Karpas-422 (cell line): ENCODE results near the gene DEAF1. TPM values are rescaled to one million over a fixed set of nuclear protein-coding genes. Genes with fewer than 3 reads are reported as not detected.

Source experiments
- DNase-seq: peaks from one replicate; pipeline ENCODE4 v3.0.0-alpha.2; 2015
- H2AFZ ChIP-seq: fragments of 200-600 bp; sonication (generic); 2 replicates; pipeline ENCODE4 v1.6.1; 2014; ENCODE audit warnings: antibody characterized with exemption, low read length, mixed read lengths
- H3K27ac ChIP-seq: fragments of 200-600 bp; sonication (generic); 2 replicates; pipeline ENCODE4 v1.5.1; 2014; ENCODE audit warnings: mild to moderate bottlenecking, low read length, moderate library complexity
- H3K27me3 ChIP-seq: fragments of 200-600 bp; sonication (generic); 2 replicates; pipeline ENCODE4 v1.6.1; 2014; ENCODE audit warnings: low read length, mixed read lengths
- H3K36me3 ChIP-seq: fragments of 200-600 bp; sonication (generic); 2 replicates; pipeline ENCODE4 v1.6.1; 2014; ENCODE audit warnings: low read length, mixed read lengths; ENCODE audit not compliant: insufficient read depth
- H3K4me1 ChIP-seq: fragments of 200-600 bp; sonication (generic); 2 replicates; pipeline ENCODE4 v1.6.1; 2014; ENCODE audit warnings: mild to moderate bottlenecking, low read length, mixed read lengths
- H3K4me2 ChIP-seq: fragments of 200-600 bp; sonication (generic); 2 replicates; pipeline ENCODE4 v1.6.1; 2014; ENCODE audit warnings: low read length, low read depth, mild to moderate bottlenecking; ENCODE audit not compliant: poor library complexity, severe bottlenecking
- H3K4me3 ChIP-seq: fragments of 200-600 bp; sonication (generic); 2 replicates; pipeline ENCODE4 v1.5.1; 2014; ENCODE audit warnings: mild to moderate bottlenecking, antibody characterized with exemption, low read length, mixed read lengths
- H3K79me2 ChIP-seq: fragments of 200-600 bp; sonication (generic); 2 replicates; pipeline ENCODE4 v1.6.1; 2014; ENCODE audit warnings: mild to moderate bottlenecking, low read length, mixed read lengths
- H3K9ac ChIP-seq: fragments of 200-600 bp; sonication (generic); 2 replicates; pipeline ENCODE4 v1.6.0; 2014; ENCODE audit warnings: low read length
- H3K9me2 ChIP-seq: fragments of 200-600 bp; sonication (generic), shearing (Covaris generic); replicated peaks from 2 replicates; pipeline ENCODE4 v1.6.0; 2014; ENCODE audit warnings: mild to moderate bottlenecking, low read length, moderate library complexity; ENCODE audit not compliant: insufficient read depth
- H3K9me3 ChIP-seq: fragments of 300-700, 200-600 bp; sonication (generic); 2 replicates; pipeline ENCODE4 v1.6.1; 2014; ENCODE audit warnings: low read length, mixed read lengths
- H4K20me1 ChIP-seq: fragments of 200-600 bp; sonication (generic); 2 replicates; pipeline ENCODE4 v1.6.1; 2014; ENCODE audit warnings: mild to moderate bottlenecking, antibody characterized with exemption, low read length, low read depth; ENCODE audit not compliant: insufficient read depth
- total RNA-seq: library from RNA; depleted of rRNA; stranded (reverse); fragments of >200 nt; shearing (Covaris generic); gene quantifications from 2 replicates; pipeline ENCODE4 v1.2.3, GENCODE V29; 2014; ENCODE audit warnings: low replicate concordance

DEAF1 gene
- total RNA-seq, 1 experiment from 2014 or later: 35.9 TPM

- Histone ChIP-seq H3K4me1 (no peaks in the 10 kb centered on the region), H3K27ac (no peak overlapping the region), H3K9me3 (no peaks in the 10 kb centered on the region), H3K9ac (no peak overlapping the region), H3K27me3 (no peaks in the 10 kb centered on the region), H3K4me2 (no peak overlapping the region), H3K4me3 (no peak overlapping the region), H2AFZ (no peak overlapping the region), H3K9me2 (no peaks in the 10 kb centered on the region), H4K20me1 (no peaks in the 10 kb centered on the region), H3K36me3 (no peaks in the 10 kb centered on the region), H3K79me2 (no peaks in the 10 kb centered on the region)
- DNase-seq: no peak
These were observed 67.8 kb downstream of the DEAF1 start for GRCh38 chr11:627308-627576.

- no peak for DNase-seq
- no peak within 1 kb of the TSS for H3K4me2 ChIP-seq
These were observed 68.3 kb downstream of the DEAF1 start, which contains the start of gene SCT for GRCh38 chr11:626475-627307. TSS of gene SCT (minus strand) at chr11:627181. CDS start at chr11:627143, 38 bp downstream.

GRCh38 chr11:625636-626268 is 69.3 kb downstream of the DEAF1 start:
- H2AFZ ChIP-seq: no peak overlapping the region
- no peaks in the 10 kb centered on the region for H3K79me2 ChIP-seq
- H3K27ac ChIP-seq: no peak overlapping the region
- no peak overlapping the region for H3K9ac ChIP-seq
- no peak for DNase-seq
- no peaks in the 10 kb centered on the region for H3K9me3 ChIP-seq
- H3K4me3 ChIP-seq: no peak overlapping the region
- no peaks in the 10 kb centered on the region for H3K4me1 ChIP-seq
- no peaks in the 10 kb centered on the region for H3K27me3 ChIP-seq
- no peaks in the 10 kb centered on the region for H3K36me3 ChIP-seq
- no peaks in the 10 kb centered on the region for H4K20me1 ChIP-seq
- no peaks in the 10 kb centered on the region for H3K9me2 ChIP-seq
- no peak overlapping the region for H3K4me2 ChIP-seq

More at GRCh38 chr11:626475-627307, 68.3 kb downstream of the DEAF1 start, which contains the start of gene SCT:
- no peaks in the 10 kb centered on the region for H3K79me2 ChIP-seq
- H3K36me3 ChIP-seq: no peaks in the 10 kb centered on the region
- no peaks in the 10 kb centered on the region for H3K9me3 ChIP-seq
- H3K27ac ChIP-seq: no peak within 1 kb of the TSS
- no peak within 1 kb of the TSS for H3K9ac ChIP-seq
- no peaks in the 10 kb centered on the region for H3K4me1 ChIP-seq
- no peaks in the 10 kb centered on the region for H3K9me2 ChIP-seq
- H4K20me1 ChIP-seq: no peaks in the 10 kb centered on the region
- H2AFZ ChIP-seq: no peak within 1 kb of the TSS
- no peaks in the 10 kb centered on the region for H3K27me3 ChIP-seq
- H3K4me3 ChIP-seq: no peak within 1 kb of the TSS

GRCh38 chr11:624705-625635 is 70.1 kb downstream of the DEAF1 start, which contains the start of gene CDHR5:
TSS of gene CDHR5 (minus strand) at chr11:624955. CDS start at chr11:624902, 53 bp downstream.
- H3K9ac ChIP-seq: no peak within 1 kb of the TSS
- DNase-seq: no peak
- H3K9me2 ChIP-seq: no peaks in the 10 kb centered on the region
- no peak within 1 kb of the TSS for H2AFZ ChIP-seq
- no peak within 1 kb of the TSS for H3K27ac ChIP-seq
- no peaks in the 10 kb centered on the region for H3K36me3 ChIP-seq
- no peaks in the 10 kb centered on the region for H3K9me3 ChIP-seq
- H3K79me2 ChIP-seq: no peaks in the 10 kb centered on the region
- no peaks in the 10 kb centered on the region for H4K20me1 ChIP-seq
- no peak within 1 kb of the TSS for H3K4me2 ChIP-seq
- H3K4me3 ChIP-seq: no peak within 1 kb of the TSS
- H3K4me1 ChIP-seq: no peaks in the 10 kb centered on the region
- H3K27me3 ChIP-seq: no peaks in the 10 kb centered on the region

GRCh38 chr11:623999-624704 is 70.9 kb downstream of the DEAF1 start:
- no peaks in the 10 kb centered on the region for H3K36me3 ChIP-seq
- no peaks in the 10 kb centered on the region for H4K20me1 ChIP-seq
- no peaks in the 10 kb centered on the region for H3K27me3 ChIP-seq
- H3K9me2 ChIP-seq: no peaks in the 10 kb centered on the region
- H3K79me2 ChIP-seq: no peaks in the 10 kb centered on the region
- H2AFZ ChIP-seq: no peak overlapping the region
- DNase-seq: no peak
- no peak overlapping the region for H3K27ac ChIP-seq
- H3K9ac ChIP-seq: no peak overlapping the region
- no peaks in the 10 kb centered on the region for H3K9me3 ChIP-seq
- H3K4me1 ChIP-seq: no peaks in the 10 kb centered on the region
- no peak overlapping the region for H3K4me2 ChIP-seq
- H3K4me3 ChIP-seq: no peak overlapping the region

DNA sequence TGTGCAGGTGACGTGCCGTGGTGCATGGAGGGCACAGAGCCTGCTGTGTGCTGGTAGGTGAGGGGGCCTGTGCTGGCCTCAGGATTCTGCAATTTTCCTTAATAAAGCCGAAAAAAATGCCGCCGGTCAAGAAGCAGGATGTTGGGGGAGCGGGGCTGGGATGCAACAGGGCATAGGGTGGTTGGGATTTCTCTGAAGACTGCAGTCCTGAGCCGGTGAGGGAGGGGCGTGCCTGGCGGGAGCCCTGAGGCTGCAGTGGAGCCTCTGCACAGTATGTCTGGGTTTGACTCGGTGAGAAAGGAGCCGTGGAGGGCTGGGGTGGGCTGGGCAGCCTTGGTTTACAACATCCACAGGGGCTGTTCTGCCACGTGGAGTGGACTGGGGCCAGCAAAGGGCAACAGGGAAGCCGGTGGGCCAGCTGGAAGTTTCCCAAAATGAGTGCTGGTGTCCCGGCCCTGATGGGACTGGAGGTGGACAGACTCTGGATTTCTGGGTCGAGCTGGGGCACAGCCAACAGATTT is 71.6 kb downstream of the DEAF1 start:
- Histone ChIP-seq H3K27me3 (no peaks in the 10 kb centered on the region), H3K4me2 (no peak overlapping the region), H4K20me1 (no peaks in the 10 kb centered on the region), H3K36me3 (no peaks in the 10 kb centered on the region), H2AFZ (no peak overlapping the region), H3K9ac (no peak overlapping the region), H3K9me3 (no peaks in the 10 kb centered on the region), H3K27ac (no peak overlapping the region), H3K79me2 (no peaks in the 10 kb centered on the region), H3K4me3 (no peak overlapping the region), H3K4me1 (no peaks in the 10 kb centered on the region), H3K9me2 (no peaks in the 10 kb centered on the region)
- no peak for DNase-seq

GRCh38 chr11:621838-622237 is 73.2 kb downstream of the DEAF1 start:
- DNase-seq: no peak
- Histone ChIP-seq H3K4me3 (no peak overlapping the region), H3K9me3 (no peaks in the 10 kb centered on the region), H4K20me1 (no peaks in the 10 kb centered on the region), H3K27me3 (no peaks in the 10 kb centered on the region), H3K9ac (no peak overlapping the region), H3K27ac (no peak overlapping the region), H3K9me2 (no peaks in the 10 kb centered on the region), H3K4me2 (no peak overlapping the region), H3K4me1 (no peaks in the 10 kb centered on the region), H2AFZ (no peak overlapping the region), H3K36me3 (no peaks in the 10 kb centered on the region), H3K79me2 (peaks cover 3% of the 10 kb centered on the region; the same call in 1 of the 2 replicates)
